T-cell (primary cell): ENCODE results near the gene WDR76. TPM values are rescaled to one million over a fixed set of nuclear protein-coding genes. Genes with fewer than 3 reads are reported as not detected.

Experiments
- ATAC-seq, 4 experiments: fragments of 200-7000 bp in 3 of 4; fragments of 150-1000 bp in 1 of 4; cut with Tn5 transposase; replicated peaks in 1 of 4; 1 replicate in 3 of 4; 2 replicates in 1 of 4; pipeline ENCODE4 v1.10.0; 2021; ENCODE audit warnings: moderate library complexity in 3 of 4, mild to moderate bottlenecking in 2 of 4, moderate number of reproducible peaks in 1 of 4
- CTCF ChIA-PET, 2 donors: fragments of 300-600 bp; sonication (Branson Sonifier 250); formaldehyde crosslinking; loops; one replicate each; lab custom pipeline; 2022; ENCODE audit warnings: antibody characterized with exemption in 2 of 2; lab: Charles Lee
- POLR2A ChIA-PET, 2 donors: fragments of 300-600 bp; sonication (Branson Sonifier 250); formaldehyde crosslinking; loops; one replicate each; lab custom pipeline; 2022; ENCODE audit warnings: antibody characterized with exemption in 2 of 2; lab: Charles Lee
- DNase-seq, 35 experiments: peaks; one replicate each; pipeline versions ENCODE4 v3.0.0 to v3.0.0-alpha.2; 2013 to 2023
- H3K27ac ChIP-seq: one replicate; pipeline ENCODE4 v1.5.1; 2013; ENCODE audit warnings: low read length
- H3K27me3 ChIP-seq, 2 experiments: replicated peaks in 1 of 2; 1 replicate in 1 of 2; 2 replicates in 1 of 2; pipeline versions ENCODE4 v1.6.1 to v1.7.0; 2013; ENCODE audit warnings: low read length in 1 of 2, mixed read lengths in 1 of 2; ENCODE audit not compliant: control insufficient read depth in 2 of 2, insufficient read depth in 2 of 2; ENCODE audit errors: extremely low read depth in 1 of 2
- H3K36me3 ChIP-seq, 2 donors: 1 replicate in 1 of 2; 2 replicates in 1 of 2; pipeline versions ENCODE4 v1.6.1 to v1.7.0; 2013; ENCODE audit warnings: low read length in 1 of 2; ENCODE audit not compliant: control insufficient read depth in 2 of 2, insufficient read depth in 1 of 2; ENCODE audit errors: extremely low read depth in 1 of 2
- H3K4me1 ChIP-seq, 2 experiments: 1 replicate in 1 of 2; 2 replicates in 1 of 2; pipeline versions ENCODE4 v1.6.1 to v1.7.0; 2013; ENCODE audit warnings: low read length in 2 of 2, mixed read lengths in 1 of 2; ENCODE audit not compliant: insufficient read depth in 2 of 2, control insufficient read depth in 1 of 2; ENCODE audit errors: extremely low read depth in 1 of 2
- H3K4me3 ChIP-seq, 2 donors: 1 replicate in 1 of 2; 2 replicates in 1 of 2; pipeline versions ENCODE4 v1.5.1 to v1.7.0; 2013; ENCODE audit warnings: mild to moderate bottlenecking in 2 of 2, low read length in 1 of 2, moderate library complexity in 1 of 2; ENCODE audit not compliant: control insufficient read depth in 1 of 2; ENCODE audit errors: extremely low read depth in 1 of 2
- H3K9me3 ChIP-seq: 2 replicates; pipeline ENCODE4 v1.7.0; 2013
- H3K27ac Mint-ChIP-seq, 2 donors: one replicate each; pipeline ENCODE4 v1.8.0; 2020 to 2021; ENCODE audit warnings: mild to moderate bottlenecking in 2 of 2, mixed read lengths in 2 of 2
- H3K27me3 Mint-ChIP-seq, 2 donors: one replicate each; pipeline ENCODE4 v1.8.0; 2021 to 2022; ENCODE audit warnings: mixed read lengths in 2 of 2
- H3K36me3 Mint-ChIP-seq: one replicate; pipeline ENCODE4 v1.8.0; 2021; ENCODE audit warnings: mixed read lengths
- H3K4me1 Mint-ChIP-seq, 3 donors: one replicate each; pipeline ENCODE4 v1.8.0; 2020 to 2022; ENCODE audit warnings: mixed read lengths in 3 of 3, mild to moderate bottlenecking in 1 of 3
- H3K4me3 Mint-ChIP-seq, 3 donors: one replicate each; pipeline ENCODE4 v1.8.0; 2020 to 2022; ENCODE audit warnings: mild to moderate bottlenecking in 3 of 3, mixed read lengths in 3 of 3, moderate library complexity in 3 of 3
- H3K9me3 Mint-ChIP-seq, 3 donors: one replicate each; pipeline ENCODE4 v1.8.0; 2020 to 2022; ENCODE audit warnings: mixed read lengths in 3 of 3
- WGBS: methylation state at CpG from one replicate; pipeline ENCODE4 v1.1.5; 2013; ENCODE audit warnings: missing lambda C conversion rate; ENCODE audit not compliant: insufficient coverage; 5-methylcytosine and 5-hydroxymethylcytosine counted together
- total RNA-seq, 35 experiments: library from RNA in 6 of 35; stranded (reverse) in 6 of 35; fragments of 120-200 nt in 1 of 35; gene quantifications; one replicate each; pipeline versions ENCODE4 v1.2.1 to v1.2.4 and lab custom pipeline; 2013 to 2026

Gene WDR76
- total RNA-seq, 5 donors from 2014 or later (not counting 1 experiment from before 2014, with no cell fraction given), result 10.5 to 12.4 (median 11.6) TPM

GRCh38 chr15:43792761-43793476 lies 33.9 kb upstream of the WDR76 start:
- H3K36me3 ChIP-seq, result peaks cover 5 to 40% of the 10 kb centered on the region in 2 donors
- ATAC-seq (no peak), DNase-seq (peak in 6 of 35 experiments; percentile 9 to 41 (median 16))
- Mint-ChIP-seq H3K9me3 (no peaks in the 10 kb centered on the region), H3K36me3 (peaks cover 33% of the 10 kb centered on the region), H3K27ac (peak overlapping the region; percentile 95 to 97), H3K27me3 (no peaks in the 10 kb centered on the region), H3K4me1 (peaks cover 41 to 52% (median 50%) of the 10 kb centered on the region in 3 donors), H3K4me3 (peak overlapping the region; percentile 89 to 95 (median 93))
- ChIA-PET CTCF (interaction anchor here in 1 of 2 donors (0.6 kb wide), 1 partner anchor 43 kb away, joined by 8 read pairs; no protein-coding TSS in a partner anchor), POLR2A (interaction anchor here (0.5 to 1.1 kb wide), 5 partner anchors 23 to 304 kb away, joined by 3 to 5 read pairs (median 4); partner anchors contain the start of gene MFAP1 (in 2 of the 2))
- peaks cover 19 to 35% of the 10 kb centered on the region in 2 experiments for H3K4me1 ChIP-seq
- peak overlapping the region; percentile 94 for H3K27ac ChIP-seq
- WGBS, result under 1% methylated on average over 25 of the region's 33 CpGs
- H3K4me3 ChIP-seq, result peak overlapping the region; percentile 93 to 99
- H3K9me3 ChIP-seq, result no peaks in the 10 kb centered on the region
- no peaks in the 10 kb centered on the region for H3K27me3 ChIP-seq

GRCh38 chr15:43793647-43794046 lies 33.2 kb upstream of the WDR76 start:
- H3K27ac ChIP-seq, result peak overlapping the region; percentile 94
- Mint-ChIP-seq H3K36me3 (peaks cover 39% of the 10 kb centered on the region), H3K9me3 (no peaks in the 10 kb centered on the region), H3K4me3 (peak overlapping the region; percentile 89 to 95 (median 93)), H3K27ac (peak overlapping the region; percentile 95 to 97), H3K4me1 (peaks cover 47 to 56% (median 55%) of the 10 kb centered on the region in 3 donors), H3K27me3 (no peaks in the 10 kb centered on the region)
- 94% methylated on average over 7 of the region's 10 CpGs for WGBS
- H3K4me1 ChIP-seq, result peaks cover 19 to 35% of the 10 kb centered on the region in 2 experiments
- ATAC-seq, result no peak
- H3K36me3 ChIP-seq, result peaks cover 5 to 45% of the 10 kb centered on the region in 2 donors
- H3K4me3 ChIP-seq, result peak overlapping the region; percentile 93 to 99
- no peaks in the 10 kb centered on the region for H3K9me3 ChIP-seq
- DNase-seq, result no peak
- ChIA-PET POLR2A (interaction anchor here in 1 of 2 donors (1.0 kb wide), 1 partner anchor 31 kb away, joined by 4 read pairs; the partner anchor contains the start of gene MFAP1), CTCF (no interaction called here)
- H3K27me3 ChIP-seq, result no peaks in the 10 kb centered on the region

GRCh38 chr15:43794269-43795037 lies 32.3 kb upstream of the WDR76 start:
- peaks cover 5 to 53% of the 10 kb centered on the region in 2 donors for H3K36me3 ChIP-seq
- CTCF ChIA-PET, result no interaction called here
- H3K27ac ChIP-seq, result no peak overlapping the region
- ATAC-seq (no peak), DNase-seq (no peak)
- no peaks in the 10 kb centered on the region for H3K9me3 Mint-ChIP-seq
- WGBS, result 100% methylated on average over 3 of the region's 9 CpGs
- H3K27ac Mint-ChIP-seq, result peak overlapping the region; percentile 95 to 97
- H3K4me1 Mint-ChIP-seq, result peaks cover 52 to 62% (median 59%) of the 10 kb centered on the region in 3 donors
- no peaks in the 10 kb centered on the region for H3K9me3 ChIP-seq
- H3K27me3 Mint-ChIP-seq, result no peaks in the 10 kb centered on the region
- peaks cover 46% of the 10 kb centered on the region for H3K36me3 Mint-ChIP-seq
- no peak overlapping the region for H3K4me3 ChIP-seq
- POLR2A ChIA-PET, result interaction anchor here (1.0 to 1.1 kb wide), 2 partner anchors 28 to 42 kb away, joined by 3 to 4 read pairs; no protein-coding TSS in a partner anchor
- peaks cover 19 to 38% of the 10 kb centered on the region in 2 experiments for H3K4me1 ChIP-seq
- H3K4me3 Mint-ChIP-seq, result peak overlapping the region; percentile 89 to 95 (median 93)
- H3K27me3 ChIP-seq, result no peaks in the 10 kb centered on the region

- peaks cover 58 to 69% (median 67%) of the 10 kb centered on the region in 3 donors for H3K4me1 Mint-ChIP-seq
- H3K36me3 ChIP-seq, result peaks cover 5 to 57% of the 10 kb centered on the region in 2 donors
- no peaks in the 10 kb centered on the region for H3K27me3 Mint-ChIP-seq
- no peak overlapping the region for H3K4me3 Mint-ChIP-seq
- POLR2A ChIA-PET, result interaction anchor here (0.6 to 1.1 kb wide), 3 partner anchors 18 to 43 kb away, joined by 3 to 4 read pairs (median 3); no protein-coding TSS in a partner anchor
- ATAC-seq (no peak), DNase-seq (no peak)
- no peak overlapping the region for H3K4me3 ChIP-seq
- H3K27me3 ChIP-seq, result no peaks in the 10 kb centered on the region
- H3K4me1 ChIP-seq, result peaks cover 22 to 45% of the 10 kb centered on the region in 2 experiments
- H3K36me3 Mint-ChIP-seq, result peaks cover 51% of the 10 kb centered on the region
- H3K9me3 ChIP-seq, result no peaks in the 10 kb centered on the region
- peak overlapping the region; percentile 12 to 66 for H3K27ac Mint-ChIP-seq
- H3K9me3 Mint-ChIP-seq, result no peaks in the 10 kb centered on the region
- CTCF ChIA-PET, result interaction anchor here in 1 of 2 donors (0.6 to 0.8 kb wide), 2 partner anchors 30 to 982 kb away, joined by 3 to 4 read pairs; no protein-coding TSS in a partner anchor
- no peak overlapping the region for H3K27ac ChIP-seq
- no CpG with 5 or more reads among the region's 2 CpGs for WGBS
These were observed 31.6 kb upstream of the WDR76 start for GRCh38 chr15:43795197-43795596.

- Histone ChIP-seq H3K4me3 (no peak overlapping the region), H3K36me3 (peaks cover 5 to 57% of the 10 kb centered on the region in 2 donors), H3K4me1 (peaks cover 24 to 51% of the 10 kb centered on the region in 2 experiments), H3K27ac (no peak overlapping the region), H3K27me3 (no peaks in the 10 kb centered on the region), H3K9me3 (no peaks in the 10 kb centered on the region)
- Mint-ChIP-seq H3K4me1 (peaks cover 66 to 76% (median 74%) of the 10 kb centered on the region in 3 donors), H3K9me3 (no peaks in the 10 kb centered on the region), H3K27ac (peak overlapping the region in 1 of 2 donors; percentile 8), H3K4me3 (no peak overlapping the region), H3K27me3 (no peaks in the 10 kb centered on the region), H3K36me3 (peaks cover 55% of the 10 kb centered on the region)
- ATAC-seq (no peak), DNase-seq (no peak)
- ChIA-PET CTCF (interaction anchor here (0.6 to 1.3 kb wide), 4 partner anchors 10 to 736 kb away, joined by 3 to 4 read pairs (median 3); partner anchors contain the start of gene MFAP1 (in 1 of the 2)), POLR2A (interaction anchor here (0.5 to 0.6 kb wide), 3 partner anchors 17 to 1656 kb away, joined by 3 to 5 read pairs (median 3); no protein-coding TSS in a partner anchor)
These were observed 30.8 kb upstream of the WDR76 start for GRCh38 chr15:43795997-43796396.
